HepG2 (cell line): ENCODE measurements around the gene ANK3. TPM values are rescaled to one million over a fixed set of nuclear protein-coding genes. Genes with fewer than 3 reads are reported as not detected.

Source experiments
- ATAC-seq: fragments of 200-7000 bp; cut with Tn5 transposase; 3 replicates; pipeline ENCODE4 v1.9.1; 2020; ENCODE audit warnings: mild to moderate bottlenecking, moderate library complexity
- BruUV-seq: library from RNA; stranded (reverse); fragments of 400-500 nt; replicated peaks from 2 replicates; lab custom pipeline; 2021; lab: Mats Ljungman, UMichigan
- CTCF ChIA-PET: fragments of 300-600 bp; formaldehyde crosslinking; extraction: SDS; loops from one replicate; lab custom pipeline; 2021; ENCODE audit warnings: low total read pairs, inconsistent platforms, low intra/inter-chr PET ratio; lab: Yijun Ruan, JAX
- POLR2A ChIA-PET: fragments of 350-600 bp; sonication (Branson Sonifier 250); formaldehyde crosslinking; loops from one replicate; lab custom pipeline; 2020; ENCODE audit warnings: antibody characterized with exemption, inconsistent platforms; lab: Yijun Ruan, JAX
- DNase-seq: peaks from one replicate; pipeline ENCODE4 v3.0.0-alpha.2; 2015; ENCODE audit warnings: low spot score
- FAIRE-seq: peaks from 3 replicates; lab custom pipeline; 2011; peaks lifted over from hg19 to GRCh38; lab: Jason Lieb, UNC
- H2AFZ ChIP-seq: one replicate; pipeline ENCODE4 v1.6.1; 2011; ENCODE audit warnings: low read length, inconsistent platforms
- H3K27ac ChIP-seq: fragments of 300-600 bp; 3 replicates; pipeline ENCODE4 v1.8.0; 2011; ENCODE audit warnings: mixed run types, mild to moderate bottlenecking, mixed read lengths, low read length, inconsistent platforms; ENCODE audit not compliant: insufficient read depth; ENCODE audit errors: extremely low read length
- H3K27me3 ChIP-seq, 2 experiments: fragments of 200-600 bp in 1 of 2; 2 replicates in 1 of 2; 3 replicates in 1 of 2; pipeline versions ENCODE4 v1.6.0 to v1.8.0; 2011; ENCODE audit warnings: low read length in 2 of 2, mild to moderate bottlenecking in 2 of 2, moderate library complexity in 2 of 2, inconsistent platforms in 1 of 2; ENCODE audit not compliant: insufficient read depth in 2 of 2, control insufficient read depth in 1 of 2
- H3K36me3 ChIP-seq, 2 experiments: fragments of 200-600 bp in 1 of 2; replicated peaks in 1 of 2; 2 replicates in 1 of 2; 3 replicates in 1 of 2; pipeline versions ENCODE4 v1.5.1 to v1.8.0; 2011; ENCODE audit warnings: low read length in 2 of 2, inconsistent platforms in 1 of 2; ENCODE audit not compliant: insufficient read depth in 2 of 2, control insufficient read depth in 1 of 2
- H3K4me1 ChIP-seq: 2 replicates; pipeline ENCODE4 v1.5.1; 2012; ENCODE audit warnings: low read length, inconsistent platforms; ENCODE audit not compliant: insufficient read depth
- H3K4me2 ChIP-seq: 2 replicates; pipeline ENCODE4 v1.6.0; 2011; ENCODE audit warnings: low read depth, low read length, inconsistent platforms
- H3K4me3 ChIP-seq, 3 experiments: fragments of 200-600 bp in 1 of 3; sonication (generic), shearing (Covaris generic) in 1 of 3; replicated peaks in 1 of 3; 2 replicates each; pipeline ENCODE4 v1.5.1; 2011 to 2016; ENCODE audit warnings: low read length in 3 of 3, inconsistent platforms in 2 of 3, low read depth in 2 of 3, mild to moderate bottlenecking in 2 of 3, control low read depth in 1 of 3, mixed read lengths in 1 of 3; ENCODE audit not compliant: insufficient read depth in 1 of 3
- H3K79me2 ChIP-seq: one replicate; pipeline ENCODE4 v1.6.1; 2011; ENCODE audit warnings: low read length, inconsistent platforms; ENCODE audit not compliant: insufficient read depth
- H3K9ac ChIP-seq: 2 replicates; pipeline ENCODE4 v1.6.0; 2011; ENCODE audit warnings: mild to moderate bottlenecking, low read depth, low read length, inconsistent platforms; ENCODE audit not compliant: insufficient read depth
- H3K9me3 ChIP-seq: 2 replicates; pipeline ENCODE4 v1.5.1; 2012; ENCODE audit warnings: mild to moderate bottlenecking, low read length
- H4K20me1 ChIP-seq: 2 replicates; pipeline ENCODE4 v1.6.0; 2011; ENCODE audit warnings: inconsistent platforms, mild to moderate bottlenecking, low read length, moderate library complexity; ENCODE audit not compliant: insufficient read depth
- AHR ChIP-seq: IDR thresholded peaks from 2 replicates; pipeline ENCODE4 v1.6.1; 2018; ENCODE audit warnings: missing genetic modification reagents, missing compliant biosample characterization
- ATF5 ChIP-seq: sonication (generic); formaldehyde crosslinking; IDR thresholded peaks from 2 replicates; pipeline ENCODE4 v1.4.0; 2020; ENCODE audit warnings: mild to moderate bottlenecking, low read depth, missing genetic modification reagents
- BCLAF1 ChIP-seq: fragments of 450-650 bp; IDR thresholded peaks from 2 replicates; pipeline ENCODE4 v1.6.1; 2017; ENCODE audit warnings: mild to moderate bottlenecking
- HHEX ChIP-seq: IDR thresholded peaks from 2 replicates; pipeline ENCODE4 v1.6.1; 2016; ENCODE audit warnings: control low read depth
- JUND ChIP-seq: sonication (generic); formaldehyde crosslinking; IDR thresholded peaks from 2 replicates; pipeline ENCODE4 v1.8.0; 2022; ENCODE audit warnings: mild to moderate bottlenecking, missing genetic modification reagents
- KAT7 ChIP-seq: IDR thresholded peaks from 2 replicates; pipeline ENCODE4 v1.6.1; 2018; ENCODE audit warnings: borderline replicate concordance, missing compliant biosample characterization
- KDM4B ChIP-seq: sonication (generic); formaldehyde crosslinking; IDR thresholded peaks from 2 replicates; pipeline ENCODE4 v1.4.0; 2020; ENCODE audit warnings: missing genetic modification reagents
- MAFK ChIP-seq, 2 experiments: IDR thresholded peaks in 1 of 2; conservative IDR thresholded peaks in 1 of 2; 2 replicates each; pipeline ENCODE4 v1.6.1; 2011; ENCODE audit warnings: improper control_type of control experiment in 2 of 2, low read length in 2 of 2
- NFATC3 ChIP-seq: sonication (generic); formaldehyde crosslinking; IDR thresholded peaks from 2 replicates; pipeline ENCODE4 v1.5.1; 2020; ENCODE audit warnings: mild to moderate bottlenecking, missing genetic modification reagents
- YEATS2 ChIP-seq: sonication (generic); formaldehyde crosslinking; IDR thresholded peaks from 2 replicates; pipeline ENCODE4 v1.4.0; 2020; ENCODE audit warnings: missing genetic modification reagents, borderline replicate concordance
- ZNF441 ChIP-seq: sonication (generic); formaldehyde crosslinking; IDR thresholded peaks from 2 replicates; pipeline ENCODE4 v1.7.0; 2021; ENCODE audit warnings: missing genetic modification reagents, borderline replicate concordance
- ZNF816 ChIP-seq: sonication (generic); formaldehyde crosslinking; IDR thresholded peaks from 2 replicates; pipeline ENCODE4 v1.8.0; 2022; ENCODE audit warnings: missing genetic modification reagents, mild to moderate bottlenecking, borderline replicate concordance
- WGBS: methylation state at CpG from one replicate; pipeline ENCODE4 v1.1.6; 2017; ENCODE audit warnings: low lambda C conversion rate; 5-methylcytosine and 5-hydroxymethylcytosine counted together
- in situ Hi-C: cut with HindIII; loops from 2 replicates; pipeline ENCODE4 v1.10.0; 2017; ENCODE audit warnings: low pct_unique_long_range_greater_than_20kb; ENCODE audit not compliant: extremely low pct_ligation_motif_present
- intact Hi-C: fragments of 100-400 bp; cut with micrococcal nuclease; formaldehyde crosslinking; loops from one replicate; pipeline ENCODE4 v1.10.0; 2022; ENCODE audit not compliant: unreplicated experiment
- polyA plus RNA-seq, 8 experiments: library from polyadenylated mRNA; depleted of rRNA in 3 of 8; stranded (reverse) in 7 of 8; unstranded in 1 of 8; fragments of >200 nt; fragmentation: Illumina TruSeq in 4 of 8; extraction: Trizol in 4 of 8; gene quantifications; 2 replicates each; pipeline versions ENCODE4 v1.2.1 to v1.2.3, GENCODE V29; 2011 to 2016; ENCODE audit warnings: low read depth in 4 of 8, missing spikeins in 1 of 8, mixed read lengths in 1 of 8; ENCODE audit not compliant: insufficient read depth in 1 of 8
- total RNA-seq, 5 experiments: library from RNA; depleted of rRNA; stranded (reverse); fragments of >200 nt; fragmentation: Illumina TruSeq; extraction: Trizol; gene quantifications; 2 replicates each; pipeline ENCODE4 v1.2.3, GENCODE V29; 2016; ENCODE audit warnings: low read depth in 1 of 5
- TF ChIP-seq, protein P1 (sequence below): sonication (generic); formaldehyde crosslinking; IDR thresholded peaks from 2 replicates; pipeline ENCODE4 v1.9.0; 2021; ENCODE audit warnings: missing genetic modification reagents, mild to moderate bottlenecking, borderline replicate concordance
- TF ChIP-seq, protein P2 (sequence below): sonication (generic); formaldehyde crosslinking; IDR thresholded peaks from 2 replicates; pipeline ENCODE4 v1.5.0; 2020; ENCODE audit warnings: mild to moderate bottlenecking, low read depth, missing genetic modification reagents, borderline replicate concordance

The ANK3 gene
- total and polyA plus RNA-seq, 2 of the 13 experiments (the other 11 are each of a cell fraction or from before 2014, with no cell fraction given), result not detected

- DNase-seq (no peak), ATAC-seq (no peak), FAIRE-seq (no peak)
- Histone ChIP-seq H3K9me3 (no peaks in the 10 kb centered on the region), H3K4me3 (no peak overlapping the region), H3K4me2 (no peak overlapping the region), H3K4me1 (no peaks in the 10 kb centered on the region), H4K20me1 (no peaks in the 10 kb centered on the region), H3K36me3 (no peaks in the 10 kb centered on the region), H3K27ac (no peak overlapping the region), H3K9ac (no peak overlapping the region), H3K79me2 (no peaks in the 10 kb centered on the region), H3K27me3 (no peaks in the 10 kb centered on the region), H2AFZ (no peak overlapping the region)
- in situ Hi-C loops (no loop called here), intact Hi-C loops (no loop called here)
- TF ChIP-seq YEATS2 (CRISPR knock-in tag) (no peak), MAFK (conservative IDR thresholded peaks at IDR 0.05 in 1 of 2, IDR thresholded peaks at IDR 0.05 in 1 of 2; ENCODE audit: low read length in 2 of 2) (0 out of 4 replicates have a peak, but pooled peaks of 1 of the 2 experiments have one; percentile 16)
- POLR2A ChIA-PET, result no interaction called here
- CTCF ChIA-PET, result no interaction called here
- WGBS, result 0% methylated on average over 2 of the region's 2 CpGs
- no TSS peak for BruUV-seq
Measured at GRCh38 chr10:60086862-60087261, 302.8 kb downstream of the ANK3 start.

DNA sequence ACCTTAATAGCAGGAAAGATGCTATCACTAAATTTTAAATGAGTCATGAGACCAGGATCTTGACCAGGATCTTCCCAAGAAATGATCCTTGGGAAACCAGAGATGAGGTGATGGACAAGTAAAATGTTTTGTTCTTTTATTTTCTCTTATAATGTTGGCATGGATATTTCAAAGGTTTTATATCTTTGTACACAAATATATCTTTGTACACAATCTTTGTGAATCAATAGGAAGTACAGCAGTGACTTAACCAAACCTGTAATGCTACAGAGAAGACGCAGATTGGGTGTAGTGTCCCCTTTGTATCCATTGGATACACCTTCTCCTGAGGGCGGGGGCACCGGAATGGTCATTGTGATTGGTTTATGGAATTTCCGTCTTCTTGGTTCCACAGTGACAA lies 303.3 kb downstream of the ANK3 start:
- Histone ChIP-seq H3K79me2 (no peaks in the 10 kb centered on the region), H4K20me1 (no peaks in the 10 kb centered on the region), H3K36me3 (no peaks in the 10 kb centered on the region), H3K27me3 (no peaks in the 10 kb centered on the region), H3K4me1 (no peaks in the 10 kb centered on the region), H3K9me3 (no peaks in the 10 kb centered on the region), H3K4me2 (no peak overlapping the region), H3K9ac (no peak overlapping the region), H3K27ac (no peak overlapping the region), H2AFZ (no peak overlapping the region), H3K4me3 (no peak overlapping the region)
- DNase-seq (no peak), ATAC-seq (no peak), FAIRE-seq (no peak)
- 9% methylated on average over 4 of the region's 4 CpGs for WGBS
- in situ Hi-C loops (no loop called here), intact Hi-C loops (no loop called here)
- POLR2A ChIA-PET, result no interaction called here
- BruUV-seq, result no TSS peak
- CTCF ChIA-PET, result no interaction called here
- no peak for TF ChIP-seq NFATC3 (CRISPR knock-in tag)
- TF ChIP-seq, protein P1, sequence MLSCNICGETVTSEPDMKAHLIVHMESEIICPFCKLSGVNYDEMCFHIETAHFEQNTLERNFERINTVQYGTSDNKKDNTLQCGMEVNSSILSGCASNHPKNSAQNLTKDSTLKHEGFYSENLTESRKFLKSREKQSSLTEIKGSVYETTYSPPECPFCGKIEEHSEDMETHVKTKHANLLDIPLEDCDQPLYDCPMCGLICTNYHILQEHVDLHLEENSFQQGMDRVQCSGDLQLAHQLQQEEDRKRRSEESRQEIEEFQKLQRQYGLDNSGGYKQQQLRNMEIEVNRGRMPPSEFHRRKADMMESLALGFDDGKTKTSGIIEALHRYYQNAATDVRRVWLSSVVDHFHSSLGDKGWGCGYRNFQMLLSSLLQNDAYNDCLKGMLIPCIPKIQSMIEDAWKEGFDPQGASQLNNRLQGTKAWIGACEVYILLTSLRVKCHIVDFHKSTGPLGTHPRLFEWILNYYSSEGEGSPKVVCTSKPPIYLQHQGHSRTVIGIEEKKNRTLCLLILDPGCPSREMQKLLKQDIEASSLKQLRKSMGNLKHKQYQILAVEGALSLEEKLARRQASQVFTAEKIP (CRISPR knock-in tag), result no peak
- TF ChIP-seq BCLAF1, result no peak
- TF ChIP-seq ZNF441 (CRISPR knock-in tag), result no peak
- TF ChIP-seq ZNF816 (CRISPR knock-in tag), result no peak
- TF ChIP-seq ATF5 (CRISPR knock-in tag), result no peak
- TF ChIP-seq KDM4B, result no peak
- no peak for TF ChIP-seq HHEX (CRISPR knock-in tag)
- TF ChIP-seq JUND (CRISPR knock-in tag), result no peak
- no peak for TF ChIP-seq AHR (CRISPR knock-in tag)
- TF ChIP-seq, protein P2, sequence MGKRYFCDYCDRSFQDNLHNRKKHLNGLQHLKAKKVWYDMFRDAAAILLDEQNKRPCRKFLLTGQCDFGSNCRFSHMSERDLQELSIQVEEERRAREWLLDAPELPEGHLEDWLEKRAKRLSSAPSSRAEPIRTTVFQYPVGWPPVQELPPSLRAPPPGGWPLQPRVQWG (CRISPR knock-in tag), result no peak
- TF ChIP-seq KAT7, result no peak
